Tibial nerve (tissue), 4 donors: ENCODE results near the gene MMP8. TPM values are rescaled to one million over a fixed set of nuclear protein-coding genes. Genes with fewer than 3 reads are reported as not detected.
A peak's percentile ranks its signal among the peaks of the same experiment; 100 is the strongest.

Source experiments
- DNase-seq, 2 donors: peaks; one replicate each; pipeline ENCODE4 v3.0.0-alpha.2; 2019; ENCODE audit warnings: low spot score in 2 of 2
- H3K27ac ChIP-seq, 4 donors: fragments of 200-600 bp; sonication (generic) in 3 of 4; one replicate each; pipeline ENCODE4 v1.5.1; 2017 to 2019; ENCODE audit warnings: mild to moderate bottlenecking in 1 of 4
- H3K27me3 ChIP-seq, 2 donors: fragments of 200-600 bp; sonication (generic) in 1 of 2; one replicate each; pipeline versions ENCODE4 v1.5.1 to v1.6.0; 2017 to 2019
- H3K36me3 ChIP-seq, 3 donors: fragments of 200-600 bp; sonication (generic); one replicate each; pipeline ENCODE4 v1.5.1; 2018 to 2019
- H3K4me1 ChIP-seq, 4 donors: fragments of 200-600 bp; sonication (generic) in 3 of 4; one replicate each; pipeline ENCODE4 v1.5.1; 2017 to 2019
- H3K4me3 ChIP-seq, 4 donors: fragments of 200-600 bp; sonication (generic) in 3 of 4; one replicate each; pipeline ENCODE4 v1.5.1; 2017 to 2019; ENCODE audit warnings: mild to moderate bottlenecking in 1 of 4, moderate library complexity in 1 of 4
- H3K9me3 ChIP-seq, 4 donors: fragments of 200-600 bp; sonication (generic) in 3 of 4; one replicate each; pipeline ENCODE4 v1.5.1; 2017 to 2019
- EP300 ChIP-seq, 2 donors: sonication (generic); formaldehyde crosslinking; IDR thresholded peaks; one replicate each; pipeline ENCODE4 v1.6.1; 2017; ENCODE audit warnings: antibody characterized with exemption in 2 of 2, mild to moderate bottlenecking in 1 of 2
- POLR2A ChIP-seq, 2 donors: fragments of 450-650 bp; IDR thresholded peaks; one replicate each; pipeline ENCODE4 v1.6.1; 2017; ENCODE audit warnings: antibody characterized with exemption in 2 of 2, mild to moderate bottlenecking in 2 of 2, moderate library complexity in 2 of 2
- WGBS, 2 donors: methylation state at CpG; one replicate each; pipeline ENCODE4 v1.1.5; 2018; 5-methylcytosine and 5-hydroxymethylcytosine counted together
- total RNA-seq, 4 donors: library from RNA; depleted of rRNA; stranded (reverse); fragments of >200 nt; gene quantifications; one replicate each; pipeline ENCODE4 v1.1.0, GENCODE V29; 2016
- TF ChIP-seq, protein P1 (sequence below), 5 experiments: fragments of 200-600 bp in 3 of 5; fragments of 450-650 bp in 2 of 5; sonication (generic) in 3 of 5; IDR thresholded peaks; one replicate each; pipeline ENCODE4 v1.5.1; 2016 to 2019; ENCODE audit warnings: antibody characterized with exemption in 5 of 5, mild to moderate bottlenecking in 3 of 5, moderate library complexity in 2 of 5

The MMP8 gene
- total RNA-seq, 4 donors from 2014 or later = not detected

DNA sequence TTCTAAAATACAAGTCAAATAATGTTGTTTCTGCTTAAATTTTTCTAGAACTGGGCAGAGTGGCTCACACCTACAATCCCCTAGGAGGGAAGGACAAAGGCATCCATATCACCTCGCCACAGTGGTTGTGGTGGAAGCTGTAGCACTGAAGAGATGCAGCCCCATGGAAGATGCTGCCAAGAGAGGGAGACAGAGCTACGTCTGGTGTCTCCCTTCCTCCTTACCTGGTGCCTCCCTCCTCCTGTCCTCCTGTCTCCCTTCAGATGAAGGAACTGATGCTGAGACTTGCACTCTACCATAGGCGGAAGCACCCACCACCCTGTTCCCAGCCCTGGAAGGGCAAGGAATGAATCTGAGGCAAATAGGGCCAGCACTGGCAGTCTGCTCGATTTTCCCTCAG lies 41.5 kb downstream of the MMP8 start:
- TF ChIP-seq, protein P1, sequence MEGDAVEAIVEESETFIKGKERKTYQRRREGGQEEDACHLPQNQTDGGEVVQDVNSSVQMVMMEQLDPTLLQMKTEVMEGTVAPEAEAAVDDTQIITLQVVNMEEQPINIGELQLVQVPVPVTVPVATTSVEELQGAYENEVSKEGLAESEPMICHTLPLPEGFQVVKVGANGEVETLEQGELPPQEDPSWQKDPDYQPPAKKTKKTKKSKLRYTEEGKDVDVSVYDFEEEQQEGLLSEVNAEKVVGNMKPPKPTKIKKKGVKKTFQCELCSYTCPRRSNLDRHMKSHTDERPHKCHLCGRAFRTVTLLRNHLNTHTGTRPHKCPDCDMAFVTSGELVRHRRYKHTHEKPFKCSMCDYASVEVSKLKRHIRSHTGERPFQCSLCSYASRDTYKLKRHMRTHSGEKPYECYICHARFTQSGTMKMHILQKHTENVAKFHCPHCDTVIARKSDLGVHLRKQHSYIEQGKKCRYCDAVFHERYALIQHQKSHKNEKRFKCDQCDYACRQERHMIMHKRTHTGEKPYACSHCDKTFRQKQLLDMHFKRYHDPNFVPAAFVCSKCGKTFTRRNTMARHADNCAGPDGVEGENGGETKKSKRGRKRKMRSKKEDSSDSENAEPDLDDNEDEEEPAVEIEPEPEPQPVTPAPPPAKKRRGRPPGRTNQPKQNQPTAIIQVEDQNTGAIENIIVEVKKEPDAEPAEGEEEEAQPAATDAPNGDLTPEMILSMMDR (IDR thresholded peaks at IDR 0.05) = no peak
- TF ChIP-seq EP300 (IDR thresholded peaks at IDR 0.05) (no peak), POLR2A (IDR thresholded peaks at IDR 0.05) (no peak)
- Histone ChIP-seq H3K36me3 (no peaks in the 10 kb centered on the region), H3K27me3 (no peaks in the 10 kb centered on the region), H3K9me3 (no peaks in the 10 kb centered on the region), H3K27ac (no peak overlapping the region), H3K4me1 (no peaks in the 10 kb centered on the region), H3K4me3 (no peak overlapping the region)
- DNase-seq = no peak
- 69 to 78% methylated on average over 4 of the region's 4 CpGs for WGBS, 2 donors

DNA sequence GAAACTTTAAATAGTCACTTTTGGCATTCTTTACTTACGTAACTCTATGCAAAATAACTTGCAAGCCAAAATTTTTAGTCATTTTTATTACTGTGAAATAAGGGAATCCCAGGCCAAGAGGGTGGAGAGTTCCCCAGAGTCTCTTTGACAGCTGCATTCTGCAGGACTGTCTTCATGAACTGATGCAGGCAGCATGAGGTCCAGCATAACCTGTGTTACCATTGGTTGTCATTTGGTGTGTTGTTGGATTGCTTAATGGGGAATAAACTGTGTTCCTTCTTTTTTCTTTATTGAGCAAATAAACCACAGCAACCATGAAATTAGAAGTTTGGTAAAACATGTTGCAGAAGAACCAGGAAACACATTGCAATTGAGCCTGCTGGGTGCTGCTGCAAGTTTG lies 43.8 kb downstream of the MMP8 start:
- DNase-seq = peak in 1 of 2 donors; percentile 42
- no peak overlapping the region for H3K4me3 ChIP-seq
- TF ChIP-seq, protein P1 (IDR thresholded peaks at IDR 0.05) = no peak
- peak in 1 of 2 donors; percentile 45 for TF ChIP-seq EP300 (IDR thresholded peaks at IDR 0.05)
- H3K9me3 ChIP-seq = no peaks in the 10 kb centered on the region
- H3K36me3 ChIP-seq = no peaks in the 10 kb centered on the region
- WGBS, 2 donors = 29 to 48% methylated on average over 1 of the region's 1 CpG
- no peak overlapping the region for H3K27ac ChIP-seq
- no peaks in the 10 kb centered on the region for H3K4me1 ChIP-seq
- no peaks in the 10 kb centered on the region for H3K27me3 ChIP-seq

DNA sequence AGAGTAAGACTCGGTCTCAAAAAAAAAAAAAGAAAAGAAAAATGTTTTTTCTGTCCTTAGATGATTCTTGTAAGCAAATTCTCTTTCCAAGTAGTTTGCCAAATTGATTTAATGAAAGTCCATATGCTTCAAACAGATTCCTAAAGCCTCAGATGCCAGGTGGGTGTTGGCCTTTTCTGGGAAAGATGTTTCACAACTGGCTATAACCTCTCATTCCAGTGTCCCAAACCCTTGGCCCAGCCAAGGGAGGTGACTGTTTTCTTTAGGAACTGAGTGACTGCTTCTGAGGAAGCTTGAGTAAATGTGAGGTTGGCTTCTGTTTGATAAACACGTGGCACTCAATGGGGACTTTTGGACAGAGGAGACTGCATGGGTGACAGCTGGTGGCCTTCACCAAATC lies 46.7 kb downstream of the MMP8 start:
- Histone ChIP-seq H3K27ac (no peak overlapping the region), H3K9me3 (no peaks in the 10 kb centered on the region), H3K27me3 (no peaks in the 10 kb centered on the region), H3K36me3 (no peaks in the 10 kb centered on the region), H3K4me1 (no peaks in the 10 kb centered on the region), H3K4me3 (no peak overlapping the region)
- WGBS, 2 donors = 74 to 88% methylated on average over 2 of the region's 2 CpGs
- no peak for DNase-seq
- TF ChIP-seq POLR2A (IDR thresholded peaks at IDR 0.05) = no peak
- no peak for TF ChIP-seq EP300 (IDR thresholded peaks at IDR 0.05)
- TF ChIP-seq, protein P1 (IDR thresholded peaks at IDR 0.05) = no peak

DNA sequence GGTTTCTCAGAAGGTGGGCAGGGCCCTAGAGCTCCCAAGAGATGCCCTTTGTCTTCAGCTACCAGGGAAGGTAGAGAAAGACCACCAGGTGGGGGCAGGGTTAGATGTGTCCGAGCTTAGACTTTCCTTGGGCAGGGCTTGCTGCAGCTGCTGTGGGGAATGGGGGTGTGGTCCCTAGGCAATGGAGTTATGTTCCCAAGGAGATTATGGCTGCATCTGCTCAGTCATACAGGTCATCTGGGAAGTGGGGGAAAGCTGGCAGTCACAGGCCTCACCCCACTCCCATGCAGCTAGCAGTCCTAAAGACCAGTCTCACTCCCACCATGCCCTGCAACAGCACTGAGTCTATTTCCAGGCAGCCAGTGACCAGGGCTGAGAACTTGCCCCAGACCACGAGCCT lies 48.7 kb downstream of the MMP8 start:
- Histone ChIP-seq H3K27ac (no peak overlapping the region), H3K4me1 (no peaks in the 10 kb centered on the region), H3K9me3 (no peaks in the 10 kb centered on the region), H3K27me3 (no peaks in the 10 kb centered on the region), H3K4me3 (no peak overlapping the region), H3K36me3 (no peaks in the 10 kb centered on the region)
- no peak for DNase-seq
- WGBS, 2 donors = 79 to 86% methylated on average over 2 of the region's 2 CpGs
- TF ChIP-seq EP300 (IDR thresholded peaks at IDR 0.05) = no peak
- TF ChIP-seq, protein P1 (IDR thresholded peaks at IDR 0.05) = no peak

DNA sequence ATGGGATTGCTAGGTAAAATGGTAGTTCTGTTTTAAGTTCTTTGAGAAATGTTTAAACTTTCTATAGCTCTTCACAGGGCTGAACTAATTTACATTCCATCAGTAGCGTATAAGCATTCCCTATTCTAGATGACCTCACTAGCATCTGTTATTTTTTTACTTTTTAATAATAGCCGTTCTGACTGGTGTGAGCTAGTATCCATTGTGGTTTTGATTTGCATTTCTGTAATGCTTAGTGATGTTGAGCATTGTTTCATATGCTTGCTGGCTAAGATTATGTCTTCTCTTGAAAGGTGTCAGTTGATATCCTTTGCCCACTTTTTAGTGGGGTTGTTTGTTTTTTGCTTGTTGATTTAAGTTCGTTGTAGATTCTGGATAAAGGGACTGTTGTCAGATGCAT lies 55.1 kb downstream of the MMP8 start:
- H3K27me3 ChIP-seq = no peaks in the 10 kb centered on the region
- H3K4me1 ChIP-seq = peaks cover 0 to 4% (median 0%) of the 10 kb centered on the region in 4 donors
- H3K9me3 ChIP-seq = no peaks in the 10 kb centered on the region
- H3K36me3 ChIP-seq = no peaks in the 10 kb centered on the region
- TF ChIP-seq, protein P1 (IDR thresholded peaks at IDR 0.05) = no peak
- TF ChIP-seq EP300 (IDR thresholded peaks at IDR 0.05) (no peak), POLR2A (IDR thresholded peaks at IDR 0.05) (no peak)
- no peak for DNase-seq
- H3K27ac ChIP-seq = no peak overlapping the region
- WGBS, 2 donors = 46 to 57% methylated on average over 3 of the region's 3 CpGs
- H3K4me3 ChIP-seq = no peak overlapping the region
